ENCODE measurements around the gene GPALPP1. TPM values are rescaled to one million over a fixed set of nuclear protein-coding genes. Genes with fewer than 3 reads are reported as not detected.

Gene GPALPP1
- total and polyA plus RNA-seq, 2 of the 4 experiments (the other 2 are of a cell fraction), result 10.6 to 12.5 TPM

DNA sequence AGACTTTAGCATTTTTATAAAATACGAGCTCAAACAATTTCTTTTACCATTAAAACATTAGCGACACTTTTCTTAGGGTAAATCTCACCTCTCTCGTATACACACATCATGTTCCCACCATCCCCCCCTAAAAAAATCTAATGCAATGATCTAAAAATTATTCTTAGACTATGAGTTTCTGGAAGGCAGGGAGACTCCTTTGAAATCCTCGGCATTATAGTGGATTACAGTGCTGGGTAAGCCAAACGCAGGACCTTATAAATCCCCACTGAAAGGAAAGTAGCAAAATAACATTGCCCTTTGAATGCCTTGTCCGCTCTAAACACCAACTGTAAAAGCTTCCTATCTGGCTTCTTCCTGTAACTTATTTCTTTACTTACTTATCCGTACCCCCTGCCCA is 35.1 kb upstream of the GPALPP1 start:
- no peak overlapping the region for H3K56ac ChIP-seq (ENCODE audit: extremely low read depth, insufficient read depth, low read length)
- H2AK5ac ChIP-seq (ENCODE audit: low read depth, low read length), result no peak overlapping the region
- H3K4me2 ChIP-seq (ENCODE audit: low read depth, low read length), result no peak overlapping the region
- in situ Hi-C loops (cut with MboI; ENCODE audit: low sequenced_read_pairs) (no loop called here), intact Hi-C loops (cut with micrococcal nuclease) (no loop called here), dilution Hi-C loops (cut with HindIII; ENCODE audit: low sequenced_read_pairs, unreplicated experiment) (no loop called here)
- no peak overlapping the region for H2BK20ac ChIP-seq (ENCODE audit: low read depth, low read length)
- no peak overlapping the region for H4K91ac ChIP-seq (ENCODE audit: insufficient read depth, low read depth, low read length)
- ATAC-seq (ENCODE audit: low read depth) (no peak), DNase-seq (no peak)
- H3K27ac ChIP-seq (ENCODE audit: insufficient read depth, low read length), result no peak overlapping the region
- H3K4me3 ChIP-seq (ENCODE audit: insufficient read depth, low read depth, low read length), result no peak overlapping the region
- POLR2A ChIA-PET (ENCODE audit: unreplicated experiment), result interaction anchor here (0.6 kb wide), 1 partner anchor 378 kb away, joined by 3 read pairs; no protein-coding TSS in a partner anchor
- no peak overlapping the region for H2BK5ac ChIP-seq (ENCODE audit: low read depth, low read length, poor library complexity, severe bottlenecking)
- H3K9me3 ChIP-seq (ENCODE audit: control insufficient read depth, insufficient read depth, low read length), result no peaks in the 10 kb centered on the region
- CTCF ChIA-PET, result no interaction called here
- H3K18ac ChIP-seq (ENCODE audit: low read depth, low read length), result no peak overlapping the region
- peaks cover 3% of the 10 kb centered on the region; the same call in 1 of the 2 replicates for H3K36me3 ChIP-seq (ENCODE audit: control insufficient read depth, insufficient read depth, low read length)
- H4K5ac ChIP-seq (ENCODE audit: low read depth, low read length), result no peak overlapping the region
- TF ChIP-seq, protein P1, sequence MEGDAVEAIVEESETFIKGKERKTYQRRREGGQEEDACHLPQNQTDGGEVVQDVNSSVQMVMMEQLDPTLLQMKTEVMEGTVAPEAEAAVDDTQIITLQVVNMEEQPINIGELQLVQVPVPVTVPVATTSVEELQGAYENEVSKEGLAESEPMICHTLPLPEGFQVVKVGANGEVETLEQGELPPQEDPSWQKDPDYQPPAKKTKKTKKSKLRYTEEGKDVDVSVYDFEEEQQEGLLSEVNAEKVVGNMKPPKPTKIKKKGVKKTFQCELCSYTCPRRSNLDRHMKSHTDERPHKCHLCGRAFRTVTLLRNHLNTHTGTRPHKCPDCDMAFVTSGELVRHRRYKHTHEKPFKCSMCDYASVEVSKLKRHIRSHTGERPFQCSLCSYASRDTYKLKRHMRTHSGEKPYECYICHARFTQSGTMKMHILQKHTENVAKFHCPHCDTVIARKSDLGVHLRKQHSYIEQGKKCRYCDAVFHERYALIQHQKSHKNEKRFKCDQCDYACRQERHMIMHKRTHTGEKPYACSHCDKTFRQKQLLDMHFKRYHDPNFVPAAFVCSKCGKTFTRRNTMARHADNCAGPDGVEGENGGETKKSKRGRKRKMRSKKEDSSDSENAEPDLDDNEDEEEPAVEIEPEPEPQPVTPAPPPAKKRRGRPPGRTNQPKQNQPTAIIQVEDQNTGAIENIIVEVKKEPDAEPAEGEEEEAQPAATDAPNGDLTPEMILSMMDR (conservative IDR thresholded peaks at IDR 0.05; ENCODE audit: low read depth, low read length), result no peak
- TF ChIP-seq BHLHE40 (IDR thresholded peaks at IDR 0.05; ENCODE audit: low read depth, low read length), result no peak
- TF ChIP-seq RCOR1 (IDR thresholded peaks at IDR 0.05; ENCODE audit: insufficient replicate concordance, low read length), result no peak
- no peak for TF ChIP-seq MAFK (IDR thresholded peaks at IDR 0.05; ENCODE audit: low read depth, low read length)
- no peak for TF ChIP-seq POLR2A (IDR thresholded peaks at IDR 0.05; ENCODE audit: low read depth, low read length)
- TF ChIP-seq ELK1 (IDR thresholded peaks at IDR 0.05; ENCODE audit: borderline replicate concordance, low read depth, low read length), result no peak
- no peak for TF ChIP-seq RAD21 (IDR thresholded peaks at IDR 0.05; ENCODE audit: low read length)
- no peak for TF ChIP-seq RFX5 (IDR thresholded peaks at IDR 0.05; ENCODE audit: low read depth, low read length)
- TF ChIP-seq CHD1 (IDR thresholded peaks at IDR 0.05; ENCODE audit: low read depth, low read length), result no peak
- no peak for TF ChIP-seq MAZ (IDR thresholded peaks at IDR 0.05; ENCODE audit: borderline replicate concordance, low read depth, low read length)
- TF ChIP-seq USF2 (IDR thresholded peaks at IDR 0.05; ENCODE audit: low read depth, low read length), result no peak
- TF ChIP-seq FOS (IDR thresholded peaks at IDR 0.05; ENCODE audit: low read depth, low read length), result no peak
- H2AK9ac ChIP-seq (replicated peaks; ENCODE audit: low read depth, low read length, poor library complexity), result no peak overlapping the region
- H3K9ac ChIP-seq (ENCODE audit: low read depth, low read length), result no peak overlapping the region
- H3K23ac ChIP-seq (ENCODE audit: low read depth, low read length), result no peak overlapping the region
- H2BK15ac ChIP-seq (ENCODE audit: low read depth, low read length), result no peak overlapping the region
- H2BK120ac ChIP-seq (ENCODE audit: low read depth, low read length), result no peak overlapping the region
- no TSS peak for BruUV-seq (replicated peaks)
- H3K9me1 ChIP-seq (ENCODE audit: insufficient read depth, low read length), result no peaks in the 10 kb centered on the region
- WGBS, 2 experiments (ENCODE audit: extremely low coverage in 2 of 2, insufficient read length in 1 of 2), result 94 to 100% methylated on average over 1 to 5 of the region's 7 CpGs
- H3K79me1 ChIP-seq (ENCODE audit: low read depth in 1 of 2, low read length in 2 of 2), result peaks cover 3 to 21% of the 10 kb centered on the region in 2 experiments; a peak in 3 of 4 replicates
- H3K27me3 ChIP-seq (ENCODE audit: control insufficient read depth, insufficient read depth, low read length), result no peaks in the 10 kb centered on the region
- H3K14ac ChIP-seq (replicated peaks; ENCODE audit: low read depth, low read length), result no peak overlapping the region
- H3K4me1 ChIP-seq (ENCODE audit: control insufficient read depth, insufficient read depth, low read length), result peaks cover 3% of the 10 kb centered on the region; the same call in 1 of the 2 replicates
- no peak overlapping the region for H4K8ac ChIP-seq (ENCODE audit: low read depth in 2 of 2, low read length in 2 of 2)
- H3K4ac ChIP-seq (ENCODE audit: low read depth, low read length), result no peak overlapping the region
- H4K20me1 ChIP-seq (ENCODE audit: insufficient read depth, low read length), result no peaks in the 10 kb centered on the region
- no peak overlapping the region for H2AFZ ChIP-seq (replicated peaks; ENCODE audit: low read length, poor library complexity)

Measured in IMR-90 (cell line).